Activated B cell treated with CpG ODN at 0.5 μM for 24 hours (primary cell): ENCODE data around the gene SHISA6. TPM values are rescaled to one million over a fixed set of nuclear protein-coding genes. Genes with fewer than 3 reads are reported as not detected.

ENCODE experiments used
- ATAC-seq: fragments of 200-7000 bp; cut with Tn5 transposase; one replicate; pipeline ENCODE4 v1.10.0; 2021; ENCODE audit warnings: low read depth, mild to moderate bottlenecking, moderate library complexity
- CTCF ChIA-PET: fragments of 350-600 bp; sonication (Branson Sonifier 250); formaldehyde crosslinking; loops from one replicate; lab custom pipeline; 2021; ENCODE audit warnings: antibody characterized with exemption; lab: Charles Lee
- POLR2A ChIA-PET: fragments of 350-600 bp; sonication (Branson Sonifier 250); formaldehyde crosslinking; loops from one replicate; lab custom pipeline; 2021; ENCODE audit warnings: antibody characterized with exemption; lab: Charles Lee
- DNase-seq: peaks from one replicate; pipeline ENCODE4 v3.0.0; 2022
- H3K27ac Mint-ChIP-seq: one replicate; pipeline ENCODE4 v1.8.0; 2020; ENCODE audit warnings: mixed read lengths
- H3K27me3 Mint-ChIP-seq: one replicate; pipeline ENCODE4 v1.8.0; 2021; ENCODE audit warnings: mixed read lengths
- H3K36me3 Mint-ChIP-seq: one replicate; pipeline ENCODE4 v1.8.0; 2021; ENCODE audit warnings: low read depth, mixed read lengths
- H3K4me1 Mint-ChIP-seq: one replicate; pipeline ENCODE4 v1.8.0; 2021; ENCODE audit warnings: mixed read lengths
- H3K4me3 Mint-ChIP-seq: one replicate; pipeline ENCODE4 v1.8.0; 2020; ENCODE audit warnings: mild to moderate bottlenecking, mixed read lengths
- H3K9me3 Mint-ChIP-seq: one replicate; pipeline ENCODE4 v1.8.0; 2020; ENCODE audit warnings: mixed read lengths
- intact Hi-C: fragments of 100-400 bp; cut with micrococcal nuclease; formaldehyde crosslinking; loops from one replicate; pipeline ENCODE4 v1.15.1; 2024
- total RNA-seq: library from RNA; stranded (reverse); gene quantifications from 2 replicates; pipeline ENCODE4 v1.2.3, GENCODE V29; 2022
- TF ChIP-seq, protein P1 (sequence below): fragments of 200-600 bp; IDR thresholded peaks from one replicate; pipeline ENCODE4 v1.8.0; 2022; ENCODE audit warnings: antibody characterized with exemption, mild to moderate bottlenecking

SHISA6 gene
- total RNA-seq, 1 donor from 2014 or later: not detected

DNA sequence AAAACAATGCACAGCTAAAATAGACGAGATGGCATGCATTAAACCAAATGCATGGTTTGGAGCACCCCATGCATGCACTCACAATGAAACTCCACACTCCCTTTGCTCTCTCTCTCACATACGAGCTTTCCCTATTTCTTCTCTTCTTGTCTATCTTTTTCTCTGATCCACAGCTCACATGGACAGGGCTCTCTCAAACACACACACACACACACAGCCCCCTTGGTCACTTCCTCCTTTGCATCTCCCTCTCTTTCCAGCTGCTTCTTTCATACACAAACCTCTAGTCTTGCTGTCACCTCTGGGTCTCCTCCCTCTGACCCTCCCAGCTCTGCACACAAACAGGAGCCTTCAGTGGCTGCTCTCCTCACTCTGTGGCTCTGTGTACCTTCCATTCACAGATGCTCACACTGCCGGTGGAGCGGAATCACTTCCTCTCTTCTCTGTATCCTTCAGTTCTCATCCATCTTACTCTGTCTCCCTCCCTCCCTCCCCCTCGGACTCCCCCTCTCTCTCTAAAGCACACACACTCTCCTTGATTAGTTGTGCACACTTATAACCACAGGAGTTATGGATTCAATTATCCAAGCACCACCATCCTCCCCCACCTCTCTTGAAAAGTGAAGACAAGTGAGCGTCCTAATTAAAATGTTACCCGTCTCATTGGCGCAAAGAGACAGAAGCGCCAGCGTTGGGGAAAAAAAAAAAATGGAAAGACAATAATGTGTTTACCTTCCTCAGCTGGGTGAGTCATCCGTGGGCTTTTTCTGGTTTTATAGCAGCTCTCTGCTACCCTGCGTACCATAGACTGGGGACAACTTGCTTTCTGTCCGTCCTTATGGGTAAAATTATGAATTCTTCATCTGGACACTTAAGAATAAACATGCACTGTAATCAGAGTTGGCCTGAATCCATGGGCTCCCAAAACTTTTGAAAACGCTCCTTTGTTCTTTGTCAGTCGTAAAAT lies 90.8 kb downstream of the SHISA6 start:
- POLR2A ChIA-PET: no interaction called here
- Mint-ChIP-seq H3K4me1 (no peaks in the 10 kb centered on the region), H3K9me3 (no peaks in the 10 kb centered on the region), H3K27ac (no peak overlapping the region), H3K27me3 (no peaks in the 10 kb centered on the region), H3K4me3 (no peak overlapping the region), H3K36me3 (no peaks in the 10 kb centered on the region)
- DNase-seq (no peak), ATAC-seq (no peak)
- TF ChIP-seq, protein P1, sequence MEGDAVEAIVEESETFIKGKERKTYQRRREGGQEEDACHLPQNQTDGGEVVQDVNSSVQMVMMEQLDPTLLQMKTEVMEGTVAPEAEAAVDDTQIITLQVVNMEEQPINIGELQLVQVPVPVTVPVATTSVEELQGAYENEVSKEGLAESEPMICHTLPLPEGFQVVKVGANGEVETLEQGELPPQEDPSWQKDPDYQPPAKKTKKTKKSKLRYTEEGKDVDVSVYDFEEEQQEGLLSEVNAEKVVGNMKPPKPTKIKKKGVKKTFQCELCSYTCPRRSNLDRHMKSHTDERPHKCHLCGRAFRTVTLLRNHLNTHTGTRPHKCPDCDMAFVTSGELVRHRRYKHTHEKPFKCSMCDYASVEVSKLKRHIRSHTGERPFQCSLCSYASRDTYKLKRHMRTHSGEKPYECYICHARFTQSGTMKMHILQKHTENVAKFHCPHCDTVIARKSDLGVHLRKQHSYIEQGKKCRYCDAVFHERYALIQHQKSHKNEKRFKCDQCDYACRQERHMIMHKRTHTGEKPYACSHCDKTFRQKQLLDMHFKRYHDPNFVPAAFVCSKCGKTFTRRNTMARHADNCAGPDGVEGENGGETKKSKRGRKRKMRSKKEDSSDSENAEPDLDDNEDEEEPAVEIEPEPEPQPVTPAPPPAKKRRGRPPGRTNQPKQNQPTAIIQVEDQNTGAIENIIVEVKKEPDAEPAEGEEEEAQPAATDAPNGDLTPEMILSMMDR: no peak
- intact Hi-C loops: no loop called here
- CTCF ChIA-PET: no interaction called here

DNA sequence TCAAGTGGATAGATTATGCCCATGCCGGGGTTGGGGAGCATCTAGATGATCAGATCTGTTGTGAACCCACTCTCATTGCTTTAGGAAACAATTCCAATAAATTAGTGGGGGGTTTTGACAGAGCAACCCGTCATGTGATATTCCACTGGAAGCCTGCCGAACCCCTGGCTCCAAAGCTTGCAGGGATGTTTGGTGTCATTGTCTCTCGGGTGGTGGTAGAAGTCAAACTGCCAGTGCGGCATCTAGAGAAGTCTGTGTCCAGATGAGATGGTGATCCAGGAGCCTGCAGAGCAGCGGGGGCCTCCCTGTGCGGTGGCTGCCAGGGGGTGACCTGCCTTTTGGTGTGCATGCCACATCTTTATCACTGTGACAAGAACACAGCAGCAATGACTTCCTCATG lies 91.7 kb downstream of the SHISA6 start:
- H3K9me3 Mint-ChIP-seq: no peaks in the 10 kb centered on the region
- H3K4me3 Mint-ChIP-seq: no peak overlapping the region

DNA sequence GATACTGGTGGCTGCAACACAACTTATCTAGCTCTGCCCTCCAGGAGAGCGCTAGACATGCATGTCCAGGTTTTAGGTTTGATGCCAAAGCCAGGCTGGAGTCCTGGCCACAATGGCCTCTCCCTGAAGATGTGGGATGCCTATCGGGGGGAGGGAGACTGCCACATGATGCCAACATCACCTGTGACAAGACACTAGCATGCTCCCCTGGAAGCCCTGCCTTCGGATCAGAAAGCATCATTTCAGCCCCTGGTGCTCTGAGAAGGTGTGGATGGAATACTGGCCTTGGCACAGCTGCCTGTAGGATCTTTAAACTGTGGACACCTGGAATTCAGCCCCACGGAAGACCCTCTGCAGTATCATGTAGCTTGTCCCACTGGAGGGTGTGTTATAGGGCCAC lies 93.5 kb downstream of the SHISA6 start:
- H3K36me3 Mint-ChIP-seq: no peaks in the 10 kb centered on the region
- intact Hi-C loops: no loop called here
- H3K27me3 Mint-ChIP-seq: no peaks in the 10 kb centered on the region
- DNase-seq (no peak), ATAC-seq (no peak)
- no peaks in the 10 kb centered on the region for H3K4me1 Mint-ChIP-seq
- no peak overlapping the region for H3K27ac Mint-ChIP-seq
- ChIA-PET CTCF (no interaction called here), POLR2A (no interaction called here)
- H3K4me3 Mint-ChIP-seq: no peak overlapping the region
- no peaks in the 10 kb centered on the region for H3K9me3 Mint-ChIP-seq
- TF ChIP-seq, protein P1: no peak

More for the DNA sequence above, 91.7 kb downstream of the SHISA6 start:
- no peak for DNase-seq
- TF ChIP-seq, protein P1: no peak
- intact Hi-C loops: no loop called here
- Mint-ChIP-seq H3K27me3 (no peaks in the 10 kb centered on the region), H3K36me3 (no peaks in the 10 kb centered on the region), H3K27ac (no peak overlapping the region), H3K4me1 (no peaks in the 10 kb centered on the region)
- ChIA-PET POLR2A (no interaction called here), CTCF (no interaction called here)
- no peak for ATAC-seq

DNA sequence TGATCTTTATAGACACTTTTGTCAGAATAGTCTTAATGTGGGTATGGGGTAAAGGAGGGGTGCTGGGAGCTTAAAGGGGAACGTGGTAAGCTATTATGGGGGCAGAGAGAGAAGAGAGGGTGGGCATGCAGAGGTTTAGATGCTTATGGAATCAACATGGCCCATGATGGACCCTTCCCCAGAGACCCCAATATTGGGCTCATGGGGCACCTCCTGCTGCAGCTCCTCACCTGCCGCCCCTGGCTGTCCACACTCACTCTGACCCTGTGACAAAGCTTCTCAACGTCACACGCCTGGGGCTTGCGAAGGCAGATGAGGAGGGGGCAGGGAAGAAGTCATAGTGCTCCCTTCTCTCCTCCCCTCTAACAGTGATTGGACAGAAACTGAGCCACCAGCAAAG lies 95.3 kb downstream of the SHISA6 start:
- H3K9me3 Mint-ChIP-seq: no peaks in the 10 kb centered on the region
- no peak overlapping the region for H3K4me3 Mint-ChIP-seq
- intact Hi-C loops: no loop called here
- no peak for ATAC-seq
- DNase-seq: no peak
- no peak overlapping the region for H3K27ac Mint-ChIP-seq
- TF ChIP-seq, protein P1: no peak
- ChIA-PET POLR2A (no interaction called here), CTCF (no interaction called here)
- H3K4me1 Mint-ChIP-seq: no peaks in the 10 kb centered on the region
- no peaks in the 10 kb centered on the region for H3K27me3 Mint-ChIP-seq
- H3K36me3 Mint-ChIP-seq: no peaks in the 10 kb centered on the region

DNA sequence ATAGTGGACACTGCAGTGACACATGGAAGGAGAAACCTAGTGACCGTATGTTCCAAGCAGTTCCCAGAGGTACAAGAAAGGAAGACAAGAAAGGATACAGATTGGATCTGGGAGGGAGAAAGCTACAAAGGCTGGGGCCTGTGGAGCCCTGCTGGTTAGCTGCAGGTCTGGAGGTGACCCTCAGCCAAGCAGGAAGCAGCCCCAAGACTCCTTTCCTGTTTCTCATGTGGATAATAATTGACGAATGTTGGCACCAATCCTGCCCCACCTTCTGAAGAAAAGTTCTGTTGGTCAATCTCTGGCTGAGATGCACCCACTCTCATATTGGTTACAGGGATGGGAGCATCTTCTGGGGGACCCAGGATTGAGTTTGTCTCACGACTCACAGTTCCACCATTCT lies 99.8 kb downstream of the SHISA6 start:
- ChIA-PET POLR2A (no interaction called here), CTCF (no interaction called here)
- H3K27me3 Mint-ChIP-seq: no peaks in the 10 kb centered on the region
- TF ChIP-seq, protein P1: no peak
- intact Hi-C loops: no loop called here
- no peak for ATAC-seq
- no peak overlapping the region for H3K27ac Mint-ChIP-seq
- no peaks in the 10 kb centered on the region for H3K4me1 Mint-ChIP-seq
- no peaks in the 10 kb centered on the region for H3K36me3 Mint-ChIP-seq
- no peaks in the 10 kb centered on the region for H3K9me3 Mint-ChIP-seq
- no peak overlapping the region for H3K4me3 Mint-ChIP-seq
- DNase-seq: no peak
